Measurements from ENCODE around the gene PIM1. TPM values are rescaled to one million over a fixed set of nuclear protein-coding genes. Genes with fewer than 3 reads are reported as not detected.

PIM1 gene
- total and polyA plus RNA-seq, 9 of the 15 experiments (the other 6 are each of a cell fraction or from before 2014, with no cell fraction given) = 19.0 to 789 (median 212) TPM

GRCh38 chr6:37130704-37131103 lies 39.2 kb upstream of the PIM1 start (continued):
- TF ChIP-seq THRB (CRISPR knock-in tag; conservative IDR thresholded peaks at IDR 0.05) = peak; percentile 42; the same call in 1 of the 2 replicates
- TF ChIP-seq ATF3 (IDR thresholded peaks at IDR 0.05) = peak; percentile 64
- TF ChIP-seq ATF3 (CRISPR knock-in tag; conservative IDR thresholded peaks at IDR 0.05) = no peak
- TF ChIP-seq BCL6 (CRISPR knock-in tag; IDR thresholded peaks at IDR 0.05) = no peak
- TF ChIP-seq CXXC5 (CRISPR knock-in tag; IDR thresholded peaks at IDR 0.05) = peak; percentile 46
- TF ChIP-seq, protein P1, sequence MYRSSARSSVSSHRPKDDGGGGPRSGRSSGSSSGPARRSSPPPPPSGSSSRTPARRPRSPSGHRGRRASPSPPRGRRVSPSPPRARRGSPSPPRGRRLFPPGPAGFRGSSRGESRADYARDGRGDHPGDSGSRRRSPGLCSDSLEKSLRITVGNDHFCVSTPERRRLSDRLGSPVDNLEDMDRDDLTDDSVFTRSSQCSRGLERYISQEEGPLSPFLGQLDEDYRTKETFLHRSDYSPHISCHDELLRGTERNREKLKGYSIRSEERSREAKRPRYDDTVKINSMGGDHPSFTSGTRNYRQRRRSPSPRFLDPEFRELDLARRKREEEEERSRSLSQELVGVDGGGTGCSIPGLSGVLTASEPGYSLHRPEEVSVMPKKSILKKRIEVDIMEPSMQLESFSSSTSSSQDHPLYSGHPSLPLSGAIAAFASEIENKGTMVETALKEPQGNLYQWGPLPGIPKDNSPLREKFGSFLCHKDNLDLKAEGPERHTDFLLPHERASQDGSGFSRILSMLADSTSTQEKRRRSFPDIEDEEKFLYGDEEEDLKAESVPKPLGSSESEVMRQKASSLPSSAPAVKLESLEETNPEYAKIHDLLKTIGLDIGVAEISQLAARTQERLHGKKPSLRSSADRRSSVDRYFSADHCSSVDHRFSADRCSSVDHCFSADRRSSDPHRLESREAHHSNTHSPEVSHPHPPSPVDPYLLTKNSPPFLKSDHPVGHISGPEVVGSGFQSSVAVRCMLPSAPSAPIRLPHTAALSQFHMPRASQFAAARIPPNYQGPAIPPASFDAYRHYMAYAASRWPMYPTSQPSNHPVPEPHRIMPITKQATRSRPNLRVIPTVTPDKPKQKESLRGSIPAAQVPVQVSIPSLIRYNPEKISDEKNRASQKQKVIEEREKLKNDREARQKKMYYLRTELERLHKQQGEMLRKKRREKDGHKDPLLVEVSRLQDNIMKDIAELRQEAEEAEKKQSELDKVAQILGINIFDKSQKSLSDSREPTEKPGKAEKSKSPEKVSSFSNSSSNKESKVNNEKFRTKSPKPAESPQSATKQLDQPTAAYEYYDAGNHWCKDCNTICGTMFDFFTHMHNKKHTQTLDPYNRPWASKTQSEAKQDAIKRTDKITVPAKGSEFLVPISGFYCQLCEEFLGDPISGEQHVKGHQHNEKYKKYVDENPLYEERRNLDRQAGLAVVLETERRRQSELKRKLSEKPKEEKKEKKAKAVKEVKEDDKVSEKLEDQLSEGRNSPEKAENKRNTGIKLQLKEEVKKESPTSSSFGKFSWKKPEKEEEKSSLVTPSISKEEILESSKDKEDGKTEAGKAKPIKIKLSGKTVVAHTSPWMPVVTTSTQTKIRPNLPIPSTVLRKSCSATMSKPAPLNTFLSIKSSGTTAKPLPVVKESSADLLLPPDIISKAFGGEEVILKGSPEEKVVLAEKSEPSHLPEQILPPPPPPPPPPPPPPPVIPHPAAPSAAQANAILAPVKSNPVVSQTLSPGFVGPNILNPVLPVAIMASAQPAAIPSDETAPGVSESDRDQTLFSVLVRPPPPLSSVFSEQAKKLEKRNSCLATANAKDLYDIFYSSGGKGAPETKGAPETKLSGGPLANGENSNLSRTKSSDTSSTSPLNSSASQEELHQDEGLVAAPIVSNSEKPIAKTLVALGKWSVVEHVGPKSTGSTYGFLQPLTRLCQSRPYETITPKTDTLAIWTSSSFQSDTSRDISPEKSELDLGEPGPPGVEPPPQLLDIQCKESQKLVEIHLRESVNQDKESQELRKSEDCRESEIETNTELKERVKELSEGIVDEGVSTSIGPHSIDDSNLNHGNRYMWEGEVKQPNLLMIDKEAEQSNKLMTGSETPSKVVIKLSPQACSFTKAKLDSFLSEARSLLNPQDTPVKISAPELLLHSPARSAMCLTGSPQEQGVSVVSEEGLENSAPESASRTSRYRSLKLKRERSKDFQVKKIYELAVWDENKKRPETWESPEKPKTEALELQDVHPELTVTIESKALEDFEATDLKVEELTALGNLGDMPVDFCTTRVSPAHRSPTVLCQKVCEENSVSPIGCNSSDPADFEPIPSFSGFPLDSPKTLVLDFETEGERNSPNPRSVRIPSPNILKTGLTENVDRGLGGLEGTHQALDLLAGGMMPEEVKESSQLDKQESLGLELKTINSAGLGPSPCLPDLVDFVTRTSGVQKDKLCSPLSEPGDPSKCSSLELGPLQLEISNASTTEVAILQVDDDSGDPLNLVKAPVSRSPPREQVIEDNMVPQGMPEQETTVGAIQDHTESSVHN (IDR thresholded peaks at IDR 0.05; ENCODE audit: borderline replicate concordance in 1 of 2, low read depth in 1 of 2) = no peak
- peak; percentile 96 for TF ChIP-seq CEBPB (tag; IDR thresholded peaks at IDR 0.05)
- peak; percentile 9; the same call in 1 of the 2 replicates for TF ChIP-seq PKNOX1 (IDR thresholded peaks at IDR 0.05)
- 0 out of 2 replicates have a peak, but pooled peaks have one; percentile 24 for TF ChIP-seq GABPB1 (CRISPR knock-in tag; IDR thresholded peaks at IDR 0.05)
- TF ChIP-seq MYC (IDR thresholded peaks at IDR 0.05; ENCODE audit: low read depth, low read length) = 0 out of 2 replicates have a peak, but pooled peaks have one; percentile 22
- no peak for TF ChIP-seq MYC (CRISPR knock-in tag; IDR thresholded peaks at IDR 0.05; ENCODE audit: borderline replicate concordance, low read depth)
- 0 out of 2 replicates have a peak, but pooled peaks have one; percentile 43 for TF ChIP-seq ZNF41 (CRISPR knock-in tag; conservative IDR thresholded peaks at IDR 0.05)
- TF ChIP-seq ARID1B (IDR thresholded peaks at IDR 0.05) = peak; percentile 63
- TF ChIP-seq NR2C2 (CRISPR knock-in tag; IDR thresholded peaks at IDR 0.05) = no peak
- TF ChIP-seq NR2C2 (tag; IDR thresholded peaks at IDR 0.05) = peak; percentile 67; the same call in 1 of the 2 replicates
- TF ChIP-seq SMARCE1 (IDR thresholded peaks at IDR 0.05) = 0 out of 2 replicates have a peak, but pooled peaks have one; percentile 15
- peak; percentile 43; the same call in 1 of the 2 replicates for TF ChIP-seq DMBX1 (CRISPR knock-in tag; IDR thresholded peaks at IDR 0.05; ENCODE audit: borderline replicate concordance)
- TF ChIP-seq TEAD2 (tag; IDR thresholded peaks at IDR 0.05) = 0 out of 2 replicates have a peak, but pooled peaks have one; percentile 44
